ENCODE data around the gene SULF2.

GRCh38 chr20:47729472-47729871 is 55.8 kb downstream of the SULF2 start:
- TF ChIP-seq CTCF (IDR thresholded peaks at IDR 0.05 in 2 of 3, conservative IDR thresholded peaks at IDR 0.05 in 1 of 3; ENCODE audit: borderline replicate concordance in 1 of 3, insufficient read depth in 1 of 3, low read depth in 2 of 3, low read length in 2 of 3), result no peak
- TF ChIP-seq POLR2A (IDR thresholded peaks at IDR 0.05; ENCODE audit: borderline replicate concordance, extremely low read depth, insufficient read depth, insufficient read length), result no peak
- no peak for TF ChIP-seq YY1 (IDR thresholded peaks at IDR 0.05; ENCODE audit: extremely low read depth, insufficient replicate concordance, low read depth, low read length)
- no peak for TF ChIP-seq MAX (IDR thresholded peaks at IDR 0.05)
- TF ChIP-seq REST (IDR thresholded peaks at IDR 0.05; ENCODE audit: low read depth), result no peak
- TF ChIP-seq EGR1 (IDR thresholded peaks at IDR 0.05; ENCODE audit: low read depth), result no peak
- no peak for TF ChIP-seq SP1 (IDR thresholded peaks at IDR 0.05; ENCODE audit: low read depth)
- TF ChIP-seq JUND (IDR thresholded peaks at IDR 0.05), result no peak
- TF ChIP-seq ATF3 (IDR thresholded peaks at IDR 0.05), result no peak
- no peak for TF ChIP-seq CEBPB (IDR thresholded peaks at IDR 0.05; ENCODE audit: low read depth)
- no peak for TF ChIP-seq SIN3A (IDR thresholded peaks at IDR 0.05; ENCODE audit: low read depth)
